ENCODE data around the gene LTB4R. TPM values are rescaled to one million over a fixed set of nuclear protein-coding genes. Genes with fewer than 3 reads are reported as not detected.

LTB4R gene
- total RNA-seq, 1 donor from 2014 or later, result 8.4 TPM

GRCh38 chr14:24285351-24285750 is 26.0 kb upstream of the LTB4R start:
- no peak for DNase-seq (ENCODE audit: low spot score, unreplicated experiment)
- Mint-ChIP-seq H3K36me3 (ENCODE audit: insufficient read depth) (peaks cover under 1% of the 10 kb centered on the region), H3K4me1 (ENCODE audit: low read depth) (no peaks in the 10 kb centered on the region), H3K9me3 (ENCODE audit: low read depth) (no peaks in the 10 kb centered on the region), H3K27me3 (no peaks in the 10 kb centered on the region), H3K27ac (no peak overlapping the region), H3K4me3 (ENCODE audit: low read depth) (no peak overlapping the region)
- TF ChIP-seq, protein P1, sequence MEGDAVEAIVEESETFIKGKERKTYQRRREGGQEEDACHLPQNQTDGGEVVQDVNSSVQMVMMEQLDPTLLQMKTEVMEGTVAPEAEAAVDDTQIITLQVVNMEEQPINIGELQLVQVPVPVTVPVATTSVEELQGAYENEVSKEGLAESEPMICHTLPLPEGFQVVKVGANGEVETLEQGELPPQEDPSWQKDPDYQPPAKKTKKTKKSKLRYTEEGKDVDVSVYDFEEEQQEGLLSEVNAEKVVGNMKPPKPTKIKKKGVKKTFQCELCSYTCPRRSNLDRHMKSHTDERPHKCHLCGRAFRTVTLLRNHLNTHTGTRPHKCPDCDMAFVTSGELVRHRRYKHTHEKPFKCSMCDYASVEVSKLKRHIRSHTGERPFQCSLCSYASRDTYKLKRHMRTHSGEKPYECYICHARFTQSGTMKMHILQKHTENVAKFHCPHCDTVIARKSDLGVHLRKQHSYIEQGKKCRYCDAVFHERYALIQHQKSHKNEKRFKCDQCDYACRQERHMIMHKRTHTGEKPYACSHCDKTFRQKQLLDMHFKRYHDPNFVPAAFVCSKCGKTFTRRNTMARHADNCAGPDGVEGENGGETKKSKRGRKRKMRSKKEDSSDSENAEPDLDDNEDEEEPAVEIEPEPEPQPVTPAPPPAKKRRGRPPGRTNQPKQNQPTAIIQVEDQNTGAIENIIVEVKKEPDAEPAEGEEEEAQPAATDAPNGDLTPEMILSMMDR (IDR thresholded peaks at IDR 0.05; ENCODE audit: unreplicated experiment), result no peak

DNA sequence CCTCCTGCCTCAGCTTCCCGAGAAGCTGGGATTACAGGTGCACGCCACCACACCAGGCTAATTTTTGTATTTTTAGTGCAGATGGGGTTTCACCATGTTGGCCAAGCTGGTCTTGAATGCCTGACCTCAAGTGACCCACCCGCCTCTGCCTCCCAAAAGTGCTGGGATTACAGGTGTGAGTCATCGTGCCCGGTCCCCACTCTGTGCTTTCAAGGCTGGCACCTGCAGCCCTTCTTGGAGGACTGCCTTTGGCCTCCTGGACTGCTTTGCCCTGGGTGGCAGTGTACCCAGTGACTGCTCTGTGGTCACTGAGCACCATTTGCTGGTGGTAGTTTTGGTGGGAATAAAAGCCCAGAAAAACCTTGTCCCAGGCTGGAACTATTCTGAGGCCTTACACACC is 24.3 kb upstream of the LTB4R start:
- DNase-seq (ENCODE audit: low spot score, unreplicated experiment), result no peak
- peaks cover 3% of the 10 kb centered on the region for H3K36me3 Mint-ChIP-seq (ENCODE audit: insufficient read depth)
- no peak overlapping the region for H3K27ac Mint-ChIP-seq
- no peaks in the 10 kb centered on the region for H3K27me3 Mint-ChIP-seq
- no peaks in the 10 kb centered on the region for H3K4me1 Mint-ChIP-seq (ENCODE audit: low read depth)
- no peak overlapping the region for H3K4me3 Mint-ChIP-seq (ENCODE audit: low read depth)
- TF ChIP-seq, protein P1 (IDR thresholded peaks at IDR 0.05; ENCODE audit: unreplicated experiment), result no peak
- H3K9me3 Mint-ChIP-seq (ENCODE audit: low read depth), result no peaks in the 10 kb centered on the region

DNA sequence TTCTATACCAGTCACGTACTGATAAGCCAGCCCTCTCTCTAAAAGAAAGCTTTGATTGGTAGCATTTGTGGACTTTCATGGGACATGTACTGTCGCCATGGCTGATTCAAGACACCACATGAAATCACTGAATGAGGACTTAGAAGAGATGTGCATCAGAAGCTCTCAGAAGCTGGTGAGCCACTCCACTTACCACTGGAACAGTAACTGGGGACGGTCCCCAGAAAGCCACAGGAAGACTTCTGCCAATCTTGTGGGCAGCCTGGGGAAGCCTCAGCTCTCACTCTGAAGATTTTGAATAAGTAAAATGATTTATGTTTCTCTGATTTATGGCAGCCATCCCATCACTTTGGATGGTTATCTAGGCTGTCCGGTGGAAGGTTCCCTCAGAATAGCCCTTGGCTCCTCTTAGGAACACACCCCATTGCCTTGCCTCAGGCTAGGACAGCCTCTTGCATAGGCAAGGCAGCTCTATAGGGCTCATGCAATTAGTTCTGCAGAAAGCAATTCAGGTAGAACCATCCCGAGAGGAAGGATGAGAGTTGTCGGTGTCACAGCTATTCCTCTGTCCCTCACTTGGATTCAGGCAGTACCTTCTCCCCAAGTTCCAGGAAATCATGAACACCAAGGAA is 21.5 kb upstream of the LTB4R start:
- Mint-ChIP-seq H3K27me3 (no peaks in the 10 kb centered on the region), H3K4me1 (ENCODE audit: low read depth) (no peaks in the 10 kb centered on the region), H3K36me3 (ENCODE audit: insufficient read depth) (peaks cover 6% of the 10 kb centered on the region), H3K27ac (no peak overlapping the region), H3K4me3 (ENCODE audit: low read depth) (no peak overlapping the region), H3K9me3 (ENCODE audit: low read depth) (no peaks in the 10 kb centered on the region)
- TF ChIP-seq, protein P1 (IDR thresholded peaks at IDR 0.05; ENCODE audit: unreplicated experiment), result no peak
- no peak for DNase-seq (ENCODE audit: low spot score, unreplicated experiment)

- H3K27me3 Mint-ChIP-seq, result no peaks in the 10 kb centered on the region
- H3K27ac Mint-ChIP-seq, result no peak overlapping the region
- no peaks in the 10 kb centered on the region for H3K4me1 Mint-ChIP-seq (ENCODE audit: low read depth)
- TF ChIP-seq, protein P1 (IDR thresholded peaks at IDR 0.05; ENCODE audit: unreplicated experiment), result no peak
- no peaks in the 10 kb centered on the region for H3K9me3 Mint-ChIP-seq (ENCODE audit: low read depth)
- H3K4me3 Mint-ChIP-seq (ENCODE audit: low read depth), result no peak overlapping the region
- no peak for DNase-seq (ENCODE audit: low spot score, unreplicated experiment)
- peaks cover 9% of the 10 kb centered on the region for H3K36me3 Mint-ChIP-seq (ENCODE audit: insufficient read depth)
Observed at GRCh38 chr14:24290746-24291145, 20.6 kb upstream of the LTB4R start.

- TF ChIP-seq, protein P1 (IDR thresholded peaks at IDR 0.05; ENCODE audit: unreplicated experiment), result no peak
- DNase-seq (ENCODE audit: low spot score, unreplicated experiment), result no peak
- Mint-ChIP-seq H3K27ac (no peak overlapping the region), H3K27me3 (no peaks in the 10 kb centered on the region), H3K9me3 (ENCODE audit: low read depth) (no peaks in the 10 kb centered on the region), H3K4me3 (ENCODE audit: low read depth) (no peak overlapping the region), H3K4me1 (ENCODE audit: low read depth) (no peaks in the 10 kb centered on the region), H3K36me3 (ENCODE audit: insufficient read depth) (peaks cover 12% of the 10 kb centered on the region)
Observed at GRCh38 chr14:24291446-24292117, 19.7 kb upstream of the LTB4R start.
